ENCODE measurements around the gene CDH4.

The CDH4 gene

DNA sequence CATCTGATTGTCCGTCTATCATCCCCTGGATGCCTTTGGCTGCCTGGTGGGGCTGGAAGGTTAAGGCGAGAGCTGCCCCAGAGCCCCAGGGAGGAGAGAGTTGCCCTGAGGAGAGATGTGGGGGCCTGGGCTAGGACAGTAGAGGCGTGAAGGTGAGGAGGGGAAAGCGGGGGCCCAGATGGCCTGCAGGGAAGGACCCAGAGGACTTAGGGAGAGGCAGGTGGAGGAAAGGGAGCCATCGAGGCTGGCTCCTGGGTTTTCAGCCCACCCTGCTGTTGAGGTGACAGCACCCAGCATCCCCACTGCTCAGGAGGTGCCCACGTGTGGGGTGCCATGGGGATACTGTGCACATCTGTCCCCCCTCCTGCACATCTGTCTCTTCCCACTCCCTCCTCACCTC is 539.9 kb downstream of the CDH4 start:
- no peak for DNase-seq (ENCODE audit: low read depth, low spot score)
- ChIA-PET POLR2A (no interaction called here), CTCF (no interaction called here)

DNA sequence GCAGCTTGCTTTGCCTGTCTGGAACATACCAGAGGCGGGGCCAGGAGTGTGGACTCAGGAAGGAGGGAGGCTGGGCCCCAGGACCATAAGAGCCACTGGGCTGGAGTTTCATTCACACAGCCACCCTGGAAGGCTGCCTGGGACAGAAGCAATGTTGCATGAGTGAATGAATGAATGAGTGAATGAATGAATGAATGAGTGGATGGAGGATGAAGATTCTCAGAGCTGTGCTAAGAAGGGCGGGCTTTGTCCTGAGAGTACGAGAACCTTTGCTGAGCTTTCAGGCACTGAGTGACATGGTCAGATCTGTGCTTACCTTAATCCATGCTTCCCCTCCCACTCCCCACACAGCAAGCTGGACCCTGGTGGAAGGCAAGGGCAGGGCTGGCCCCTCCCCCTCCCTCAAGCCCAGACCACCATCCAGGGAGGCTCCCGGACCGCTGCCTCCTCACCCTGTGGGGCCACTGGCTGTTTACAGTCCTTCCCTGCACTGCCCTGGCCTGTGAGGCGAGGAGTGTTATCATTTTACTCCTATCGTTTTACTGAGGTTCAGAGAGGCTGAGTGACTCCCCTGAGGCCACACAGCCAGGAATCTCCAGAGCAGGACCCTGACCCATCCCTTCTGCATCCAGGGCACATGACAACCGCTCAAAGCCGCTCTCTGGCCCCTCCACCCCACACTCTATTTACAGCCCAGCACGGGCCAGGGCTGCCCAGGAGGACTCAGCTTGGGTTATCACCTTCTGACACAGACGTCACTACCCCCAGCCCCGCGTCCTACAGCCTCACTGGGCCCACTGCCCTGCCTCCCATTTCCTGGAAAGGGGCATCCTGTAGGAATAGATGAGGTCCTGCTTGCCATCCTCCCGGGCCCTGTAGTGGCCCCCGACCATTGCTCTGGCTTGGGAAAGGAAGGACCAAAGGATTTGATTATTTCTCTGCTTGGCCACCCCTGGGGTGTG is 543.9 kb downstream of the CDH4 start:
- no peak overlapping the region for H3K4me3 ChIP-seq (ENCODE audit: low read depth, low read length)
- CTCF ChIA-PET, result no interaction called here
- TF ChIP-seq, protein P1, sequence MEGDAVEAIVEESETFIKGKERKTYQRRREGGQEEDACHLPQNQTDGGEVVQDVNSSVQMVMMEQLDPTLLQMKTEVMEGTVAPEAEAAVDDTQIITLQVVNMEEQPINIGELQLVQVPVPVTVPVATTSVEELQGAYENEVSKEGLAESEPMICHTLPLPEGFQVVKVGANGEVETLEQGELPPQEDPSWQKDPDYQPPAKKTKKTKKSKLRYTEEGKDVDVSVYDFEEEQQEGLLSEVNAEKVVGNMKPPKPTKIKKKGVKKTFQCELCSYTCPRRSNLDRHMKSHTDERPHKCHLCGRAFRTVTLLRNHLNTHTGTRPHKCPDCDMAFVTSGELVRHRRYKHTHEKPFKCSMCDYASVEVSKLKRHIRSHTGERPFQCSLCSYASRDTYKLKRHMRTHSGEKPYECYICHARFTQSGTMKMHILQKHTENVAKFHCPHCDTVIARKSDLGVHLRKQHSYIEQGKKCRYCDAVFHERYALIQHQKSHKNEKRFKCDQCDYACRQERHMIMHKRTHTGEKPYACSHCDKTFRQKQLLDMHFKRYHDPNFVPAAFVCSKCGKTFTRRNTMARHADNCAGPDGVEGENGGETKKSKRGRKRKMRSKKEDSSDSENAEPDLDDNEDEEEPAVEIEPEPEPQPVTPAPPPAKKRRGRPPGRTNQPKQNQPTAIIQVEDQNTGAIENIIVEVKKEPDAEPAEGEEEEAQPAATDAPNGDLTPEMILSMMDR (IDR thresholded peaks at IDR 0.05; ENCODE audit: insufficient read depth, low read length, missing control alignments), result no peak
- POLR2A ChIA-PET, result no interaction called here
- no peak for DNase-seq (ENCODE audit: low read depth, low spot score)

More for the DNA sequence above, 539.9 kb downstream of the CDH4 start:
- H3K4me3 ChIP-seq (ENCODE audit: low read depth, low read length), result no peak overlapping the region
- TF ChIP-seq, protein P1 (IDR thresholded peaks at IDR 0.05; ENCODE audit: insufficient read depth, low read length, missing control alignments), result no peak

DNA sequence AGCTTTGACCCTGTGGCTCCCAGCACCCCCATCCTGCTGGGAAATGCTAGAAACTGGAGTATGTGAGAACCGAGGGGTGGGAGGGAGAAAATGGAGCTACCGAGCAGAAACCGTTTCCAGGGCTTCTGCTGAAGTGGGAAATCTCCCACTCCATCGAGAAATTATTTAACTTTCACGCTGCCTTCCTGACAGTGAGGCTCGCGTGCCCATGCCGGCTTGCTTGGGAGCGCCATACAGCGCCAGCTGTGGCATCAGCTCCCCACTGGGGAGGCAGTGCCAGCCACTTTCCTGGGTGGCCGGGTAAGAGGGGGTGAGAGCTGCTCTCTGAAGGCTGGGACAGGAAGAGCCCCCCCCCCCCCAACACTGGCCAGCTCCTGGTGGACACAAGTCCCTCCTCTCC is 544.7 kb downstream of the CDH4 start:
- POLR2A ChIA-PET, result no interaction called here
- no peak for DNase-seq (ENCODE audit: low read depth, low spot score)
- CTCF ChIA-PET, result no interaction called here
- TF ChIP-seq, protein P1 (IDR thresholded peaks at IDR 0.05; ENCODE audit: insufficient read depth, low read length, missing control alignments), result no peak
- H3K4me3 ChIP-seq (ENCODE audit: low read depth, low read length), result no peak overlapping the region

GRCh38 chr20:61797200-61797599 is 545.1 kb downstream of the CDH4 start:
- no peak for DNase-seq (ENCODE audit: low read depth, low spot score)
- POLR2A ChIA-PET, result interaction anchor here (0.6 kb wide), 1 partner anchor 162 kb away, joined by 3 read pairs; no protein-coding TSS in a partner anchor
- TF ChIP-seq, protein P1 (IDR thresholded peaks at IDR 0.05; ENCODE audit: insufficient read depth, low read length, missing control alignments), result no peak
- CTCF ChIA-PET, result no interaction called here
- H3K4me3 ChIP-seq (ENCODE audit: low read depth, low read length), result no peak overlapping the region

GRCh38 chr20:61797971-61798411 is 545.9 kb downstream of the CDH4 start:
- TF ChIP-seq, protein P1 (IDR thresholded peaks at IDR 0.05; ENCODE audit: insufficient read depth, low read length, missing control alignments), result no peak
- no peak overlapping the region for H3K4me3 ChIP-seq (ENCODE audit: low read depth, low read length)
- ChIA-PET POLR2A (interaction anchor here (0.6 kb wide), 1 partner anchor 161 kb away, joined by 3 read pairs; no protein-coding TSS in a partner anchor), CTCF (no interaction called here)
- no peak for DNase-seq (ENCODE audit: low read depth, low spot score)

GRCh38 chr20:61798632-61799031 is 546.6 kb downstream of the CDH4 start:
- H3K4me3 ChIP-seq (ENCODE audit: low read depth, low read length), result no peak overlapping the region
- TF ChIP-seq, protein P1 (IDR thresholded peaks at IDR 0.05; ENCODE audit: insufficient read depth, low read length, missing control alignments), result no peak
- ChIA-PET POLR2A (no interaction called here), CTCF (no interaction called here)
- no peak for DNase-seq (ENCODE audit: low read depth, low spot score)

Measured in AG04449 (cell line).